K562 (cell line): Measurements from ENCODE around the gene PGBD1. TPM values are rescaled to one million over a fixed set of nuclear protein-coding genes. Genes with fewer than 3 reads are reported as not detected.

Source experiments
- CREB1 ChIP-seq, 2 experiments: sonication (generic) in 1 of 2; formaldehyde crosslinking in 1 of 2; IDR thresholded peaks; 2 replicates each; pipeline versions ENCODE4 v1.6.1 to v1.8.0; 2012 to 2022; ENCODE audit warnings: inconsistent platforms in 1 of 2, mild to moderate bottlenecking in 1 of 2, missing genetic modification reagents in 1 of 2, moderate library complexity in 1 of 2
- NCOA1 ChIP-seq: fragments of 450-650 bp; IDR thresholded peaks from 2 replicates; pipeline ENCODE4 v1.6.1; 2016; ENCODE audit warnings: low read depth
- SREBF1 ChIP-seq: fragments of 150-350 bp; IDR thresholded peaks from 2 replicates; pipeline ENCODE4 v1.6.1; 2014; ENCODE audit warnings: antibody characterized with exemption, low read depth, low read length, borderline replicate concordance
- SRSF7 ChIP-seq: fragments of 200-400 bp; formaldehyde crosslinking; optimal IDR thresholded peaks from 2 replicates; pipeline ENCODE3; 2017; ENCODE audit warnings: mild to moderate bottlenecking, low read depth, low read length
- TGIF2 ChIP-seq: sonication (generic); formaldehyde crosslinking; IDR thresholded peaks from 2 replicates; pipeline ENCODE4 v1.8.1; 2022; ENCODE audit warnings: mild to moderate bottlenecking, missing genetic modification reagents, moderate library complexity
- U2AF2 ChIP-seq: fragments of 200-400 bp; formaldehyde crosslinking; optimal IDR thresholded peaks from 2 replicates; pipeline ENCODE3; 2017; ENCODE audit warnings: low read depth, mild to moderate bottlenecking, low read length
- ZBED1 ChIP-seq: IDR thresholded peaks from 2 replicates; pipeline ENCODE4 v1.6.1; 2014
- ZNF121 ChIP-seq: sonication (generic); formaldehyde crosslinking; conservative IDR thresholded peaks from 2 replicates; pipeline ENCODE4 v1.8.0; 2022; ENCODE audit warnings: missing genetic modification reagents
- ZNF143 ChIP-seq: sonication (generic); formaldehyde crosslinking; IDR thresholded peaks from 2 replicates; pipeline ENCODE4 v1.9.0; 2022; ENCODE audit warnings: mild to moderate bottlenecking, missing genetic modification reagents
- ZNF699 ChIP-seq: fragments of 250-450 bp; sonication (Bioruptor Pico); IDR thresholded peaks from 2 replicates; pipeline ENCODE4 v1.8.0; 2021; ENCODE audit warnings: mild to moderate bottlenecking, moderate library complexity; ENCODE audit not compliant: insufficient replicate concordance
- polyA plus RNA-seq, 8 experiments: library from polyadenylated mRNA; depleted of rRNA in 4 of 8; stranded (reverse) in 5 of 8; unstranded in 3 of 8; fragments of >200 nt; fragmentation: Nextera tagmentation in 2 of 8; fragmentation: Illumina TruSeq in 1 of 8; extraction: Ambion mirVana in 2 of 8; extraction: Trizol in 1 of 8; gene quantifications; 2 replicates each; pipeline versions ENCODE4 v1.2.1 to v1.2.3, GENCODE V29; 2011 to 2014; ENCODE audit warnings: inconsistent platforms in 1 of 8, missing spikeins in 1 of 8
- total RNA-seq, 7 experiments: library from RNA; depleted of rRNA in 6 of 7; stranded (reverse); fragments of >200 nt in 6 of 7; fragmentation: Illumina TruSeq in 2 of 7; extraction: Trizol in 2 of 7; gene quantifications; 2 replicates each; pipeline versions ENCODE4 v1.2.1 to v1.2.3, GENCODE V29; 2011 to 2021; ENCODE audit warnings: low replicate concordance in 1 of 7
- TF ChIP-seq, protein P1 (sequence below): fragments of 450-650 bp; IDR thresholded peaks from 2 replicates; pipeline ENCODE4 v1.6.1; 2016; ENCODE audit warnings: antibody characterized with exemption
- TF ChIP-seq, protein P2 (sequence below): sonication (generic); formaldehyde crosslinking; IDR thresholded peaks from 2 replicates; pipeline ENCODE4 v1.8.0; 2022; ENCODE audit warnings: mild to moderate bottlenecking, missing genetic modification reagents
- TF ChIP-seq, protein P3 (sequence below): sonication (generic); formaldehyde crosslinking; IDR thresholded peaks from 2 replicates; pipeline ENCODE4 v1.8.0; 2022; ENCODE audit warnings: mild to moderate bottlenecking, low read depth, missing genetic modification reagents
- TF ChIP-seq, protein P4 (sequence below): fragments of 450-650 bp; IDR thresholded peaks from 2 replicates; pipeline ENCODE4 v1.6.1; 2018; ENCODE audit warnings: mild to moderate bottlenecking, low read depth; ENCODE audit not compliant: partially characterized antibody
- TF ChIP-seq, protein P5 (sequence below): fragments of 450-650 bp; formaldehyde crosslinking; conservative IDR thresholded peaks from 2 replicates; pipeline ENCODE4 v1.4.0; 2022; ENCODE audit warnings: mild to moderate bottlenecking, missing genetic modification characterization

PGBD1 gene
- total and polyA plus RNA-seq, 9 of the 15 experiments (the other 6 are each of a cell fraction or from before 2014, with no cell fraction given) = 3.3 to 9.0 (median 7.3) TPM

DNA sequence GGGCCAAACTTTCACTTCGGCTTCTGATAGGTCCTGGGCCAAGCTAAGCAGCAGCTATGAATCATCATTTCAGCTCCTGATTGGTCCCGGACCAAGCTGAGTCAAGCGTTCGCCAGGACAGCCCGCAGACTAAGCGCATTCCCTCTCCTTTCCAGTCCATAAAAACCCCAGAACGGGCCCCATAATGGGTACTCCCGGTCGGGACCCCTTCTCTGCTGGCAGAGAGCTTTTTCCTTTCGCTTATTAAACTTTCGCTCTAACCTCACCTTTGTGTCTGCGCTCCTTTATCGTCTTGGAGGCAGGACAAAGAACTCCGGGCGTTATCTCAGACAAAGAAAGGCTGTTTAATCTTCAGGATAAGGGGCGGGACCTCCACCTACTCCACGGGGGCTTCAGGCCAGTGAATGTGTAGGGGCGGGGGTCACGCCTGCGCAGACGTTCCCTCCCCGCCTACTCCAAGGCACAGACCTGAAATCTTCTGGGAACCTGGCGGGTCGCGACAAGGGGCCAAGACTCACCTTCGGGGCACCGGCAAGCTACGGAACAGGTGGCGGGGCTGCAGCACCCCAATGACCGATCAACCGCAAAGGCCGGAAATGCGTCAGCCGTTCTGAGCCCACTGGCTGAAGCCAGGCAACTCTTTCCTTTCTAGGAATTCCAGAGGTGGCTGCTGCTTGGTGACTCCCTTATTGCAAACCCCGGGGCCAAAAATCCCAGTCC, 54.4 kb downstream of the PGBD1 start, which contains the start of gene ZSCAN31 (continued):
- TF ChIP-seq, protein P1, sequence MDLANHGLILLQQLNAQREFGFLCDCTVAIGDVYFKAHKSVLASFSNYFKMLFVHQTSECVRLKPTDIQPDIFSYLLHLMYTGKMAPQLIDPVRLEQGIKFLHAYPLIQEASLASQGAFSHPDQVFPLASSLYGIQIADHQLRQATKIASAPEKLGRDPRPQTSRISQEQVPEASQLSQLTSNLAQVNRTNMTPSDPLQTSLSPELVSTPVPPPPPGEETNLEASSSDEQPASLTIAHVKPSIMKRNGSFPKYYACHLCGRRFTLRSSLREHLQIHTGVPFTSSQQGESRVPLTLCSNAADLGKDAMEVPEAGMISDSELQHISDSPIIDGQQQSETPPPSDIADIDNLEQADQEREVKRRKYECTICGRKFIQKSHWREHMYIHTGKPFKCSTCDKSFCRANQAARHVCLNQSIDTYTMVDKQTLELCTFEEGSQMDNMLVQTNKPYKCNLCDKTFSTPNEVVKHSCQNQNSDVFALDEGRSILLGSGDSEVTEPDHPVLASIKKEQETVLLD = peak; percentile 85
- TF ChIP-seq, protein P2, sequence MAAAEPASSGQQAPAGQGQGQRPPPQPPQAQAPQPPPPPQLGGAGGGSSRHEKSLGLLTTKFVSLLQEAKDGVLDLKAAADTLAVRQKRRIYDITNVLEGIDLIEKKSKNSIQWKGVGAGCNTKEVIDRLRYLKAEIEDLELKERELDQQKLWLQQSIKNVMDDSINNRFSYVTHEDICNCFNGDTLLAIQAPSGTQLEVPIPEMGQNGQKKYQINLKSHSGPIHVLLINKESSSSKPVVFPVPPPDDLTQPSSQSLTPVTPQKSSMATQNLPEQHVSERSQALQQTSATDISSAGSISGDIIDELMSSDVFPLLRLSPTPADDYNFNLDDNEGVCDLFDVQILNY (CRISPR knock-in tag) = no peak; the same call in 1 of the 2 replicates
- TF ChIP-seq, protein P3, sequence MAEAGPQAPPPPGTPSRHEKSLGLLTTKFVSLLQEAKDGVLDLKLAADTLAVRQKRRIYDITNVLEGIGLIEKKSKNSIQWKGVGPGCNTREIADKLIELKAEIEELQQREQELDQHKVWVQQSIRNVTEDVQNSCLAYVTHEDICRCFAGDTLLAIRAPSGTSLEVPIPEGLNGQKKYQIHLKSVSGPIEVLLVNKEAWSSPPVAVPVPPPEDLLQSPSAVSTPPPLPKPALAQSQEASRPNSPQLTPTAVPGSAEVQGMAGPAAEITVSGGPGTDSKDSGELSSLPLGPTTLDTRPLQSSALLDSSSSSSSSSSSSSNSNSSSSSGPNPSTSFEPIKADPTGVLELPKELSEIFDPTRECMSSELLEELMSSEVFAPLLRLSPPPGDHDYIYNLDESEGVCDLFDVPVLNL (CRISPR knock-in tag) = peak; percentile 55; the same call in 1 of the 2 replicates
- no peak; the same call in 1 of the 2 replicates for TF ChIP-seq NCOA1
- no peak for TF ChIP-seq ZNF121 (CRISPR knock-in tag)
- TF ChIP-seq, protein P4, sequence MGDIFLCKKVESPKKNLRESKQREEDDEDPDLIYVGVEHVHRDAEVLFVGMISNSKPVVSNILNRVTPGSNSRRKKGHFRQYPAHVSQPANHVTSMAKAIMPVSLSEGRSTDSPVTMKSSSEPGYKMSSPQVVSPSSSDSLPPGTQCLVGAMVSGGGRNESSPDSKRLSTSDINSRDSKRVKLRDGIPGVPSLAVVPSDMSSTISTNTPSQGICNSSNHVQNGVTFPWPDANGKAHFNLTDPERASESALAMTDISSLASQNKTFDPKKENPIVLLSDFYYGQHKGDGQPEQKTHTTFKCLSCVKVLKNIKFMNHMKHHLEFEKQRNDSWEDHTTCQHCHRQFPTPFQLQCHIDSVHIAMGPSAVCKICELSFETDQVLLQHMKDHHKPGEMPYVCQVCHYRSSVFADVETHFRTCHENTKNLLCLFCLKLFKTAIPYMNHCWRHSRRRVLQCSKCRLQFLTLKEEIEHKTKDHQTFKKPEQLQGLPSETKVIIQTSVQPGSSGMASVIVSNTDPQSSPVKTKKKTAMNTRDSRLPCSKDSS = no peak
- no peak for TF ChIP-seq SREBF1
- TF ChIP-seq TGIF2 (CRISPR knock-in tag) = peak; percentile 78; the same call in 1 of the 2 replicates
- no peak for TF ChIP-seq U2AF2
- TF ChIP-seq, protein P5, sequence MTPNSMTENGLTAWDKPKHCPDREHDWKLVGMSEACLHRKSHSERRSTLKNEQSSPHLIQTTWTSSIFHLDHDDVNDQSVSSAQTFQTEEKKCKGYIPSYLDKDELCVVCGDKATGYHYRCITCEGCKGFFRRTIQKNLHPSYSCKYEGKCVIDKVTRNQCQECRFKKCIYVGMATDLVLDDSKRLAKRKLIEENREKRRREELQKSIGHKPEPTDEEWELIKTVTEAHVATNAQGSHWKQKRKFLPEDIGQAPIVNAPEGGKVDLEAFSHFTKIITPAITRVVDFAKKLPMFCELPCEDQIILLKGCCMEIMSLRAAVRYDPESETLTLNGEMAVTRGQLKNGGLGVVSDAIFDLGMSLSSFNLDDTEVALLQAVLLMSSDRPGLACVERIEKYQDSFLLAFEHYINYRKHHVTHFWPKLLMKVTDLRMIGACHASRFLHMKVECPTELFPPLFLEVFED (CRISPR knock-in tag) = peak; percentile 83
- 0 out of 2 replicates have a peak, but pooled peaks have one; percentile 40 for TF ChIP-seq ZBED1
- no peak for TF ChIP-seq ZNF699
- TF ChIP-seq CREB1 (IDR thresholded peaks at IDR 0.05) = peak; percentile 47; the same call in 1 of the 2 replicates
- TF ChIP-seq CREB1 (CRISPR knock-in tag; IDR thresholded peaks at IDR 0.05) = peak; percentile 70
- TF ChIP-seq ZNF143 = no peak
- no peak for TF ChIP-seq SRSF7
